ENCODE data around the gene CACNG7.

Gene CACNG7

GRCh38 chr19:53991224-53992113 is 82.4 kb downstream of the CACNG7 start, which contains the start of gene CACNG6:
Gene CACNG6, plus strand, starts transcription at chr19:53991637. Its CDS starts 1,241 bp downstream, at chr19:53992878.
- H3K36me3 ChIP-seq (ENCODE audit: control insufficient read depth, insufficient read depth, low read length, severe bottlenecking), result no peaks in the 10 kb centered on the region
- H3K4me3 ChIP-seq (ENCODE audit: low read length), result no peak within 1 kb of the TSS
- H3K9me3 ChIP-seq (ENCODE audit: control insufficient read depth, low read length), result no peaks in the 10 kb centered on the region
- peaks cover 48% of the 10 kb centered on the region for H3K27me3 ChIP-seq (replicated peaks; ENCODE audit: control insufficient read depth, insufficient read depth, low read length)
- H3K9ac ChIP-seq (ENCODE audit: low read length), result no peak within 1 kb of the TSS
- DNase-seq (ENCODE audit: low read depth), result peak; percentile 22
- no peaks in the 10 kb centered on the region for H3K4me1 ChIP-seq (ENCODE audit: control insufficient read depth, insufficient read depth, low read length)

GRCh38 chr19:53992211-53992610 is 83.1 kb downstream of the CACNG7 start:
- Histone ChIP-seq H3K27me3 (replicated peaks; ENCODE audit: control insufficient read depth, insufficient read depth, low read length) (peaks cover 49% of the 10 kb centered on the region), H3K9me3 (ENCODE audit: control insufficient read depth, low read length) (no peaks in the 10 kb centered on the region), H3K4me3 (ENCODE audit: low read length) (no peak overlapping the region), H3K4me1 (ENCODE audit: control insufficient read depth, insufficient read depth, low read length) (no peaks in the 10 kb centered on the region), H3K36me3 (ENCODE audit: control insufficient read depth, insufficient read depth, low read length, severe bottlenecking) (no peaks in the 10 kb centered on the region), H3K9ac (ENCODE audit: low read length) (no peak overlapping the region)
- DNase-seq (ENCODE audit: low read depth), result no peak

- DNase-seq (ENCODE audit: low read depth), result no peak
- Histone ChIP-seq H3K27me3 (replicated peaks; ENCODE audit: control insufficient read depth, insufficient read depth, low read length) (peaks cover 55% of the 10 kb centered on the region), H3K4me1 (ENCODE audit: control insufficient read depth, insufficient read depth, low read length) (no peaks in the 10 kb centered on the region), H3K4me3 (ENCODE audit: low read length) (no peak overlapping the region), H3K36me3 (ENCODE audit: control insufficient read depth, insufficient read depth, low read length, severe bottlenecking) (no peaks in the 10 kb centered on the region), H3K9ac (ENCODE audit: low read length) (no peak overlapping the region), H3K9me3 (ENCODE audit: control insufficient read depth, low read length) (no peaks in the 10 kb centered on the region)
These were observed 83.7 kb downstream of the CACNG7 start for GRCh38 chr19:53992815-53993214.

GRCh38 chr19:53993448-53993847 is 84.4 kb downstream of the CACNG7 start:
- Histone ChIP-seq H3K9ac (ENCODE audit: low read length) (no peak overlapping the region), H3K9me3 (ENCODE audit: control insufficient read depth, low read length) (no peaks in the 10 kb centered on the region), H3K27me3 (replicated peaks; ENCODE audit: control insufficient read depth, insufficient read depth, low read length) (peaks cover 60% of the 10 kb centered on the region), H3K4me3 (ENCODE audit: low read length) (no peak overlapping the region), H3K4me1 (ENCODE audit: control insufficient read depth, insufficient read depth, low read length) (no peaks in the 10 kb centered on the region), H3K36me3 (ENCODE audit: control insufficient read depth, insufficient read depth, low read length, severe bottlenecking) (no peaks in the 10 kb centered on the region)
- DNase-seq (ENCODE audit: low read depth), result no peak
